Stomach (tissue), 9 donors: Measurements from ENCODE around the gene ICOS. TPM values are rescaled to one million over a fixed set of nuclear protein-coding genes. Genes with fewer than 3 reads are reported as not detected.
A peak's percentile ranks its signal among the peaks of the same experiment; 100 is the strongest.

ENCODE experiments used
- DNase-seq, 2 donors: peaks; one replicate each; pipeline versions ENCODE4 v3.0.0 to v3.0.0-alpha.2; 2013 to 2019
- H3K27ac ChIP-seq, 5 donors: fragments of 200-600 bp in 4 of 5; sonication (generic) in 4 of 5; one replicate each; pipeline ENCODE4 v1.5.1; 2013 to 2019; ENCODE audit warnings: mild to moderate bottlenecking in 1 of 5, moderate library complexity in 1 of 5
- H3K27me3 ChIP-seq, 3 donors: fragments of 200-600 bp; sonication (generic); one replicate each; pipeline ENCODE4 v1.5.1; 2017 to 2019; ENCODE audit warnings: mixed run types in 1 of 3
- H3K36me3 ChIP-seq, 4 donors: fragments of 200-600 bp; sonication (generic); 1 replicate in 3 of 4; 2 replicates in 1 of 4; pipeline ENCODE4 v1.5.1; 2016 to 2019
- H3K4me1 ChIP-seq, 4 donors: fragments of 200-600 bp; sonication (generic); one replicate each; pipeline ENCODE4 v1.5.1; 2016 to 2019
- H3K4me3 ChIP-seq, 4 donors: fragments of 200-600 bp; sonication (generic) in 3 of 4; one replicate each; pipeline ENCODE4 v1.5.1; 2016 to 2019; ENCODE audit warnings: mild to moderate bottlenecking in 1 of 4
- H3K9me3 ChIP-seq, 4 donors: fragments of 200-600 bp; sonication (generic); one replicate each; pipeline ENCODE4 v1.5.1; 2016 to 2019
- CTCF ChIP-seq, 7 experiments: fragments of 450-650 bp in 4 of 7; fragments of 200-600 bp in 3 of 7; sonication (generic) in 3 of 7; IDR thresholded peaks; one replicate each; pipeline ENCODE4 v1.5.1; 2016 to 2019; ENCODE audit warnings: antibody characterized with exemption in 7 of 7, control low read depth in 2 of 7, mild to moderate bottlenecking in 1 of 7
- EP300 ChIP-seq: sonication (generic); formaldehyde crosslinking; IDR thresholded peaks from one replicate; pipeline ENCODE4 v1.6.1; 2017; ENCODE audit warnings: antibody characterized with exemption
- POLR2A ChIP-seq, 4 donors: fragments of 450-650 bp; IDR thresholded peaks; one replicate each; pipeline ENCODE4 v1.6.1; 2016; ENCODE audit warnings: antibody characterized with exemption in 4 of 4, control low read depth in 2 of 4, mild to moderate bottlenecking in 1 of 4, moderate library complexity in 1 of 4
- POLR2AphosphoS5 ChIP-seq, 3 donors: sonication (generic); formaldehyde crosslinking; IDR thresholded peaks; one replicate each; pipeline ENCODE4 v1.6.1; 2016; ENCODE audit warnings: antibody characterized with exemption in 3 of 3
- WGBS, 5 donors: extraction: QIAGEN DNeasy Blood & Tissue Kit in 3 of 5; methylation state at CpG; one replicate each; pipeline versions ENCODE4 v1.1.5 to v1.1.7; 2013 to 2018; 5-methylcytosine and 5-hydroxymethylcytosine counted together
- intact Hi-C: fragments of 100-400 bp; cut with DNase I; formaldehyde crosslinking; loops from one replicate; pipeline ENCODE4 v1.15.1; 2023; ENCODE audit warnings: low total_unique reads
- polyA plus RNA-seq, 3 donors: library from polyadenylated mRNA; stranded (reverse); fragments of 200-250 nt; gene quantifications; one replicate each; pipeline ENCODE4 v1.2.3, GENCODE V29; 2013
- total RNA-seq, 5 donors: library from RNA; depleted of rRNA; stranded (reverse); fragments of >200 nt; gene quantifications; one replicate each; pipeline versions ENCODE4 v1.1.0 to v1.2.3, GENCODE V29; 2014 to 2016
- donor health status: healthy with polysubstance abuse.
- donor health status: Bipolar disorder and iron deficiency.
- donor health status: healthy.

The ICOS gene
- total and polyA plus RNA-seq, 8 donors: 0.29 to 9.3 (median 0.33) TPM; not detected in 3

- H3K4me3 ChIP-seq: no peak overlapping the region
- 65 to 71% (median 70%) methylated on average over 3 of the region's 3 CpGs for WGBS, 5 donors
- H3K9me3 ChIP-seq: no peaks in the 10 kb centered on the region
- intact Hi-C loops: no loop called here
- no peak overlapping the region for H3K27ac ChIP-seq
- DNase-seq: no peak
- TF ChIP-seq CTCF (IDR thresholded peaks at IDR 0.05): no peak
- TF ChIP-seq POLR2AphosphoS5 (IDR thresholded peaks at IDR 0.05): no peak
- TF ChIP-seq POLR2A (IDR thresholded peaks at IDR 0.05): no peak
- TF ChIP-seq EP300: no peak
- no peaks in the 10 kb centered on the region for H3K27me3 ChIP-seq
- H3K36me3 ChIP-seq: no peaks in the 10 kb centered on the region
- peaks cover 0 to 3% (median 1%) of the 10 kb centered on the region in 4 donors for H3K4me1 ChIP-seq
Measured at GRCh38 chr2:204005940-204006721, 69.6 kb downstream of the ICOS start.

GRCh38 chr2:204008352-204008751 is 71.8 kb downstream of the ICOS start:
- H3K36me3 ChIP-seq: no peaks in the 10 kb centered on the region
- intact Hi-C loops: no loop called here
- H3K9me3 ChIP-seq: no peaks in the 10 kb centered on the region
- no peaks in the 10 kb centered on the region for H3K27me3 ChIP-seq
- TF ChIP-seq CTCF (IDR thresholded peaks at IDR 0.05) (no peak), POLR2AphosphoS5 (IDR thresholded peaks at IDR 0.05) (no peak), EP300 (no peak), POLR2A (IDR thresholded peaks at IDR 0.05) (no peak)
- no peak for DNase-seq
- H3K4me1 ChIP-seq: peaks cover 6 to 15% (median 13%) of the 10 kb centered on the region in 4 donors
- WGBS, 5 donors: 76 to 92% (median 84%) methylated on average over 6 of the region's 6 CpGs
- no peak overlapping the region for H3K27ac ChIP-seq
- no peak overlapping the region for H3K4me3 ChIP-seq

GRCh38 chr2:204010628-204011560 is 74.3 kb downstream of the ICOS start:
- Histone ChIP-seq H3K4me1 (peaks cover 6 to 15% (median 13%) of the 10 kb centered on the region in 4 donors), H3K36me3 (no peaks in the 10 kb centered on the region), H3K27me3 (no peaks in the 10 kb centered on the region), H3K9me3 (no peaks in the 10 kb centered on the region), H3K27ac (peak overlapping the region in 2 of 5 donors; percentile 39 to 67), H3K4me3 (no peak overlapping the region)
- TF ChIP-seq CTCF (IDR thresholded peaks at IDR 0.05) (no peak), POLR2A (IDR thresholded peaks at IDR 0.05) (no peak), POLR2AphosphoS5 (IDR thresholded peaks at IDR 0.05) (no peak), EP300 (no peak)
- DNase-seq: no peak
- intact Hi-C loops: no loop called here
- WGBS, 5 donors: 52 to 72% (median 58%) methylated on average over 4 of the region's 4 CpGs

Other genes starting within 250 kb of the ICOS start
- 1 to 10 TPM in 2 of 5 donors, under 1 TPM in 1, not detected in 2; 0.29 to 4.4 (median 2.9) TPM for gene CD28, start 230.1 kb upstream of the ICOS start, total RNA-seq
- gene CD28, start 230.1 kb upstream of the ICOS start, polyA plus RNA-seq: under 1 TPM; 0.15 to 0.25 (median 0.23) TPM
- gene CTLA4, start 69.0 kb upstream of the ICOS start, total RNA-seq: 1 to 10 TPM in 1 of 5 donors, not detected in 4; 2.0 TPM
- 1 to 10 TPM in 1 of 3 donors, not detected in 2; 1.1 TPM for gene CTLA4, start 69.0 kb upstream of the ICOS start, polyA plus RNA-seq